HEK293 (cell line): ENCODE results near the gene IFIT2.

Experiments
- CTCF ChIA-PET: fragments of 350-600 bp; formaldehyde crosslinking; extraction: SDS; loops from one replicate; lab custom pipeline; 2021; ENCODE audit warnings: antibody characterized with exemption; lab: Yijun Ruan, JAX
- POLR2A ChIA-PET: fragments of 300-600 bp; formaldehyde crosslinking; extraction: SDS; loops from one replicate; lab custom pipeline; 2020; ENCODE audit warnings: antibody characterized with exemption, inconsistent platforms; lab: Yijun Ruan, JAX
- H3K27ac ChIP-seq: fragments of 200-500 bp; sonication (Bioruptor generic); 2 replicates; pipeline ENCODE4 v1.5.1; 2014; ENCODE audit warnings: low read depth, low read length, control low read depth, inconsistent platforms; ENCODE audit errors: extremely low read depth
- H3K36me3 ChIP-seq, 2 experiments: fragments of 200-500 bp in 1 of 2; sonication (Bioruptor generic) in 1 of 2; 1 replicate in 1 of 2; 2 replicates in 1 of 2; pipeline ENCODE4 v1.5.1; 2014 to 2017; ENCODE audit warnings: inconsistent platforms in 2 of 2, low read length in 2 of 2; ENCODE audit not compliant: control insufficient read depth in 2 of 2, insufficient read depth in 1 of 2
- H3K4me1 ChIP-seq: fragments of 200-500 bp; sonication (Bioruptor generic); 2 replicates; pipeline ENCODE4 v1.5.1; 2014; ENCODE audit warnings: mild to moderate bottlenecking, low read length, inconsistent platforms; ENCODE audit not compliant: control insufficient read depth, insufficient read depth
- H3K4me3 ChIP-seq: 2 replicates; pipeline ENCODE4 v1.5.1; 2011; ENCODE audit warnings: low read depth, mild to moderate bottlenecking, control low read depth, low read length, moderate library complexity
- H3K9me3 ChIP-seq: fragments of 200-500 bp; sonication (Bioruptor generic); 2 replicates; pipeline ENCODE4 v1.5.1; 2014; ENCODE audit warnings: low read depth, low read length, inconsistent platforms; ENCODE audit not compliant: control insufficient read depth, insufficient read depth
- AEBP2 ChIP-seq: fragments of 450-650 bp; formaldehyde crosslinking; IDR thresholded peaks from 2 replicates; pipeline ENCODE4 v1.5.1; 2016; ENCODE audit warnings: missing biosample characterization, missing genetic modification characterization, borderline replicate concordance
- KLF1 ChIP-seq: fragments of 450-650 bp; formaldehyde crosslinking; IDR thresholded peaks from 2 replicates; pipeline ENCODE4 v1.5.1; 2016; ENCODE audit warnings: missing biosample characterization, missing genetic modification characterization
- KLF7 ChIP-seq: fragments of 450-650 bp; formaldehyde crosslinking; IDR thresholded peaks from 2 replicates; pipeline ENCODE4 v1.5.1; 2016; ENCODE audit warnings: missing biosample characterization, missing genetic modification characterization, borderline replicate concordance
- SP2 ChIP-seq: fragments of 450-650 bp; formaldehyde crosslinking; IDR thresholded peaks from 2 replicates; pipeline ENCODE4 v1.5.1; 2016; ENCODE audit warnings: missing biosample characterization, missing genetic modification characterization
- ZNF121 ChIP-seq: fragments of 450-650 bp; formaldehyde crosslinking; IDR thresholded peaks from 2 replicates; pipeline ENCODE4 v1.5.1; 2016; ENCODE audit warnings: missing biosample characterization, missing genetic modification characterization
- ZNF146 ChIP-seq: fragments of 450-650 bp; formaldehyde crosslinking; IDR thresholded peaks from 2 replicates; pipeline ENCODE4 v1.5.1; 2016; ENCODE audit warnings: missing biosample characterization, missing genetic modification characterization
- ZNF175 ChIP-seq: fragments of 450-650 bp; formaldehyde crosslinking; IDR thresholded peaks from 2 replicates; pipeline ENCODE4 v1.5.1; 2016; ENCODE audit warnings: missing biosample characterization, missing genetic modification characterization
- ZNF394 ChIP-seq: fragments of 450-650 bp; formaldehyde crosslinking; IDR thresholded peaks from 2 replicates; pipeline ENCODE4 v1.5.1; 2016; ENCODE audit warnings: missing biosample characterization, missing genetic modification characterization, mild to moderate bottlenecking, moderate library complexity, borderline replicate concordance
- ZNF426 ChIP-seq: fragments of 450-650 bp; formaldehyde crosslinking; IDR thresholded peaks from 2 replicates; pipeline ENCODE4 v1.5.1; 2017; ENCODE audit warnings: missing biosample characterization, missing genetic modification characterization, mild to moderate bottlenecking, inconsistent platforms, moderate library complexity
- ZNF433 ChIP-seq: fragments of 450-650 bp; formaldehyde crosslinking; IDR thresholded peaks from 2 replicates; pipeline ENCODE4 v1.5.1; 2016; ENCODE audit warnings: missing biosample characterization, missing genetic modification characterization, low read depth
- ZNF518A ChIP-seq: fragments of 450-650 bp; formaldehyde crosslinking; conservative IDR thresholded peaks from 2 replicates; pipeline ENCODE4 v1.5.1; 2016; ENCODE audit warnings: low read depth, missing biosample characterization, missing genetic modification characterization
- ZNF555 ChIP-seq: fragments of 450-650 bp; formaldehyde crosslinking; conservative IDR thresholded peaks from 2 replicates; pipeline ENCODE4 v1.5.1; 2017; ENCODE audit warnings: missing biosample characterization, mild to moderate bottlenecking, missing genetic modification characterization, inconsistent platforms
- ZNF610 ChIP-seq: fragments of 450-650 bp; formaldehyde crosslinking; IDR thresholded peaks from 2 replicates; pipeline ENCODE4 v1.5.1; 2016; ENCODE audit warnings: missing biosample characterization, missing genetic modification characterization, borderline replicate concordance
- ZNF623 ChIP-seq: fragments of 450-650 bp; formaldehyde crosslinking; IDR thresholded peaks from 2 replicates; pipeline ENCODE4 v1.5.1; 2016; ENCODE audit warnings: missing biosample characterization, missing genetic modification characterization
- ZNF629 ChIP-seq: fragments of 450-650 bp; formaldehyde crosslinking; IDR thresholded peaks from 2 replicates; pipeline ENCODE4 v1.5.1; 2017; ENCODE audit warnings: missing biosample characterization, missing genetic modification characterization
- ZNF701 ChIP-seq: fragments of 450-650 bp; formaldehyde crosslinking; IDR thresholded peaks from 2 replicates; pipeline ENCODE4 v1.5.1; 2016; ENCODE audit warnings: missing biosample characterization, missing genetic modification characterization
- ZXDB ChIP-seq: fragments of 450-650 bp; formaldehyde crosslinking; IDR thresholded peaks from 2 replicates; pipeline ENCODE4 v1.5.1; 2016; ENCODE audit warnings: missing biosample characterization, missing genetic modification characterization

Gene IFIT2

GRCh38 chr10:89344156-89344555, 42.3 kb downstream of the IFIT2 start:
- CTCF ChIA-PET, result no interaction called here
- no peaks in the 10 kb centered on the region for H3K36me3 ChIP-seq
- no peaks in the 10 kb centered on the region for H3K4me1 ChIP-seq
- no peaks in the 10 kb centered on the region for H3K9me3 ChIP-seq
- POLR2A ChIA-PET, result no interaction called here
- H3K4me3 ChIP-seq, result no peak overlapping the region
- TF ChIP-seq ZNF701 (tag by site-specific recombination) (no peak), ZNF433 (tag by site-specific recombination) (no peak)
- H3K27ac ChIP-seq, result no peak overlapping the region

- H3K4me1 ChIP-seq, result no peaks in the 10 kb centered on the region
- TF ChIP-seq ZNF555 (peak; percentile 18; the same call in 1 of the 2 replicates), KLF7 (no peak), KLF1 (tag by site-specific recombination) (no peak), ZNF623 (tag by site-specific recombination) (0 out of 2 replicates have a peak, but pooled peaks have one; percentile 20), ZNF426 (tag by site-specific recombination) (peak; percentile 36), ZNF394 (peak; percentile 56; the same call in 1 of the 2 replicates), ZNF518A (peak; percentile 48; the same call in 1 of the 2 replicates), ZNF175 (tag by site-specific recombination) (no peak), ZXDB (no peak), AEBP2 (no peak), ZNF610 (tag by site-specific recombination) (no peak), ZNF146 (tag by site-specific recombination) (no peak), SP2 (tag by site-specific recombination) (no peak), ZNF121 (no peak), ZNF629 (no peak)
- POLR2A ChIA-PET, result no interaction called here
- no peaks in the 10 kb centered on the region for H3K36me3 ChIP-seq
- no peaks in the 10 kb centered on the region for H3K9me3 ChIP-seq
- no peak overlapping the region for H3K4me3 ChIP-seq
- H3K27ac ChIP-seq, result no peak overlapping the region
- CTCF ChIA-PET, result no interaction called here
Measured at GRCh38 chr10:89345367-89346000, 43.6 kb downstream of the IFIT2 start.
